ENCODE data around the gene NKAIN4.
A peak's percentile ranks its signal among the peaks of the same experiment; 100 is the strongest.

DNA sequence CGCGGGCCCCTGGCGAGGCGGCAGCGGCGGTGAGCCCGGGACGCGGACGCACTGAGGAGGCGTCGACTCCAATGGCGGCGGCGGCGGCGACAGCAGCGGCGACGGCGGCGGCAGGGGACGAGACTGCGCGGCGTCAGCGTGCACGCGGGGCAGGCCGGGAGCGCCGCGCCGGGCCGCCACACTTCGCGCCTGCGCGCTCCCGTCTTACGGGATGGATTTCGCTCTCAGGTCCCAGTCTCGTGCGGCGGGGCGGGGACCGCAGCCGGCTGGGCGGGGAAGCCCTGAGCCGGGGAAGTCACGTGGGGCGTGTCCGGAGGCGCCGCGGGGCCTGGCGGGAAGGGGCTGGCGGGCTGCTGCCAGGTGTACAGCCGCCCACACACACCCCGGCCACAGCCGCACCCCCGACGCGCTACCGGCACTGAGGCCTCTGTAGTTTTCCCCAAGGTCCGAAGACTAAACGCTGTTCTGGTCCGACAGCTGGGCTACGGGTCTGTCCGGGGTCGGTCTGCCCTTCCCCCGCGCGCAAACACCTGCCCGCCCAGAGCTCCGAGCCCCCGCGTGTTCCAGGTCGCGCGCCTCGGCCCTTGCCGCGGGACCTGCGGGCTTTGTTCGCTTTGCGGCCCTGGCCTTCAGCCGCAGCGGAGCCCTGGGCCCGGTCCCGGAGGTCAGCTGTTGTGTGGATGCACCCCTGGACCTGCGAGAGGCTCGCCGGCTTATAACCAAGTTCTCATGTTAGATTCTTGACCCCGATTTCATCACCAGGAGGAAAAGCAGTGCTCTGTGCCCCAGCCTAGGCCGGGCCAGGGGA is 38.0 kb downstream of the NKAIN4 start, which contains the start of gene YTHDF1:
- TF ChIP-seq POLR2A (IDR thresholded peaks at IDR 0.05): no peak
- peak; percentile 23 to 80 (median 38) for TF ChIP-seq POLR2AphosphoS5 (IDR thresholded peaks at IDR 0.05)
- TF ChIP-seq, protein P1, sequence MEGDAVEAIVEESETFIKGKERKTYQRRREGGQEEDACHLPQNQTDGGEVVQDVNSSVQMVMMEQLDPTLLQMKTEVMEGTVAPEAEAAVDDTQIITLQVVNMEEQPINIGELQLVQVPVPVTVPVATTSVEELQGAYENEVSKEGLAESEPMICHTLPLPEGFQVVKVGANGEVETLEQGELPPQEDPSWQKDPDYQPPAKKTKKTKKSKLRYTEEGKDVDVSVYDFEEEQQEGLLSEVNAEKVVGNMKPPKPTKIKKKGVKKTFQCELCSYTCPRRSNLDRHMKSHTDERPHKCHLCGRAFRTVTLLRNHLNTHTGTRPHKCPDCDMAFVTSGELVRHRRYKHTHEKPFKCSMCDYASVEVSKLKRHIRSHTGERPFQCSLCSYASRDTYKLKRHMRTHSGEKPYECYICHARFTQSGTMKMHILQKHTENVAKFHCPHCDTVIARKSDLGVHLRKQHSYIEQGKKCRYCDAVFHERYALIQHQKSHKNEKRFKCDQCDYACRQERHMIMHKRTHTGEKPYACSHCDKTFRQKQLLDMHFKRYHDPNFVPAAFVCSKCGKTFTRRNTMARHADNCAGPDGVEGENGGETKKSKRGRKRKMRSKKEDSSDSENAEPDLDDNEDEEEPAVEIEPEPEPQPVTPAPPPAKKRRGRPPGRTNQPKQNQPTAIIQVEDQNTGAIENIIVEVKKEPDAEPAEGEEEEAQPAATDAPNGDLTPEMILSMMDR (IDR thresholded peaks at IDR 0.05): no peak

All from breast epithelium (tissue), 3 donors.